Ramos (cell line): ENCODE data around the gene DBNL.

Experiments used
- in situ Hi-C: fragments of 300-500 bp; cut with MboI; formaldehyde crosslinking; loops from one replicate; pipeline ENCODE4 v1.14.3; 2022; ENCODE audit warnings: low sequenced_read_pairs; ENCODE audit not compliant: unreplicated experiment

The DBNL gene

DNA sequence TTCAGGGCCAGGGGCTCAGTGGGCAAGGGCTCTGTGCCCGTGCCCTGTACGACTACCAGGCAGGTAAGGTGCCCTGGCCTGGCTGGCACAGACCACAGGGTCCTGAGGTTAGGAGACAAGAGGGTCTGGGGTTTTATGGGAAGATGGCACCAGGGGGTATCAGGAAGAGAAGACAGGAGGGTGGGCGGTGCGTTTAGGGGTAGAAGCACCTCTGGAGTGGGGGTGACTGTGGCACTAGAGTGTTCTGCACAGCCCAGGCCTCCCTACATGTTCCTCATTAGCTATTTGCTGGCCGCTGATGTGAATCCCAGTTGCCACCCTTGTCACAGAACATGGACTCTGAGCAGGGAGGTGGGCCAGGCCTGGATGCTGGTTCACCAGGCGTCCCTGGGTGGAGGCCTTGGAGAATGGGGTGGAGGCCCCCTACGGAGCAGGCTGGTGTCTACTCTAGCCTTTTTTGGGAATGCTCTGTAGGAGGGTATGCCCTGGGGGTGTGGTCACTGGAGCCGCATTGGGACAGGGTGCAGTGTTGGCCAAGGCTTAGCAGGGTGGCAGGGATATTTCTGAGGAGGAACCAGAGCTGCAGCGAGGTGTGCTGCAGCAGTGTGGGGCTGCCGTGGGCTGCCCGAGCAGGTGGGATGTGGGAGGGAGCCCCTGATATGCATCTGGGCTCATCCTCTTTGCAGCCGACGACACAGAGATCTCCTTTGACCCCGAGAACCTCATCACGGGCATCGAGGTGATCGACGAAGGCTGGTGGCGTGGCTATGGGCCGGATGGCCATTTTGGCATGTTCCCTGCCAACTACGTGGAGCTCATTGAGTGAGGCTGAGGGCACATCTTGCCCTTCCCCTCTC lies 15.8 kb downstream of the DBNL start:
- in situ Hi-C loops: no loop called here

DNA sequence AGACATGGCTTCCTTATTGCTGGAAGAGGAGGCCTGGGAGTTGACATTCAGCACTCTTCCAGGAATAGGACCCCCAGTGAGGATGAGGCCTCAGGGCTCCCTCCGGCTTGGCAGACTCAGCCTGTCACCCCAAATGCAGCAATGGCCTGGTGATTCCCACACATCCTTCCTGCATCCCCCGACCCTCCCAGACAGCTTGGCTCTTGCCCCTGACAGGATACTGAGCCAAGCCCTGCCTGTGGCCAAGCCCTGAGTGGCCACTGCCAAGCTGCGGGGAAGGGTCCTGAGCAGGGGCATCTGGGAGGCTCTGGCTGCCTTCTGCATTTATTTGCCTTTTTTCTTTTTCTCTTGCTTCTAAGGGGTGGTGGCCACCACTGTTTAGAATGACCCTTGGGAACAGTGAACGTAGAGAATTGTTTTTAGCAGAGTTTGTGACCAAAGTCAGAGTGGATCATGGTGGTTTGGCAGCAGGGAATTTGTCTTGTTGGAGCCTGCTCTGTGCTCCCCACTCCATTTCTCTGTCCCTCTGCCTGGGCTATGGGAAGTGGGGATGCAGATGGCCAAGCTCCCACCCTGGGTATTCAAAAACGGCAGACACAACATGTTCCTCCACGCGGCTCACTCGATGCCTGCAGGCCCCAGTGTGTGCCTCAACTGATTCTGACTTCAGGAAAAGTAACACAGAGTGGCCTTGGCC lies 16.6 kb downstream of the DBNL start:
- in situ Hi-C loops: no loop called here

DNA sequence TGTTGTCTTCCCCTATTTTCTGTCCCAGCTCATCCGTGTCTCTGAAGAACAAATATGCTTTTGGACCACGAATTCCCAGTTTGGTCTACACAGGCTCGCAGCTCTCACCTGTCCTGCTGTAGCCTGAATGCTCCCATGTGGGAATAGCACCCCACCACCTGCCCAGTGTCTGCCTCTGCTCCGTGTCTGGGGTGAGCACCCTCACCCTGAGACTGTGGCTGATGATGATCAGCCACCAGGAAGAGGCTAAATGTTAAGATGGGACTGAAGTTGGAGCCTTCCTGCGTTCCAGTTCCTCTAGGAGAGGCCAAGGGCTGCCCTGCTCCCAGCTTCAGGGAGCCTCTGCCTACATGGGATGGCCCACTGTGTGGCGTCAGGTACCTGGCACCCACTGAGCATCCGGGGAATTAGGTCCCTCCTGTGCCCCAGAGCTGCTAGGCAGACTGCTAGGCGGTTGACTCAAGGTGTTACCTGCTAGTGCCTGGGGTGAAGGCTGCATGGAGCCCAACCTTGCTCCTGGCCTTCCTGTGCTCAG lies 17.2 kb downstream of the DBNL start:
- in situ Hi-C loops: no loop called here

DNA sequence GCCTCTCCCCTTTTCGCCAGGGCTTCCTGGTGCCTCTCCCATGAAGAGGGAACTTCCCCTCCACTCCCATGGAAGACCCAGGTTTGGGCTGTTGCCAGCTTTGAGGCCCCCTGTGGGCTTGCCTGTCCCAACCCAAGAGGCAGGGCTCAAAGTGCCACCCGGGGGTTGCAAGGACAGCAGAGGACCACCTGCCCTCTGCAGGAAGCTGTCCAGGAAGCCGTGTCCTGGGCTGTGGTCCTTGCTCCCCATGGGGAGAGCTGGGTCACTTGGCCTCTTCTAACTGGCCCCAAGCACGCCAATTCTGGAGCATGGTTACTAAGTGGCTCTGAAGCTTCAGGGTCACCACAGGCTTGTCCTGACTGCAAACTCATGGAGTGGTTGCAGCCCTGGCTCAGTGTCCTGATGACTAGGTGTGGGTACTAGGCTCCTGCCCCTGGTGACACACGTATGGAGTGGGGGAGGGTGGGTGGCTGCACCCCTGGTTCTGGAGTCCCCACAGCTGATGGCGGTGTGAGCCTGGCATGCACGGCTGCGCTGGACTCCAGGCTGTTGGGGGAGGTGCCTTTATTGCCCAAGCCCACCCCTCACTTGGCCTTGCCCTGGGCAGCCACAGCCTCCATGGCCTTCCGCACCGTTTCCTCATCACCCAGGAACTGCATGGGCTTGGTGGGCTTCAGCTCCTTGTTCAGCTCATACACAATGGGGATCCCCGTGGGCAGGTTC lies 17.8 kb downstream of the DBNL start:
- in situ Hi-C loops: no loop called here

- in situ Hi-C loops: no loop called here
Measured at GRCh38 chr7:44062903-44063295, 18.4 kb downstream of the DBNL start.

- in situ Hi-C loops: no loop called here
Measured at GRCh38 chr7:44063547-44063893, 19.0 kb downstream of the DBNL start.

- in situ Hi-C loops: no loop called here
Measured at GRCh38 chr7:44063894-44064651, 19.6 kb downstream of the DBNL start.

GRCh38 chr7:44064791-44065430 lies 20.4 kb downstream of the DBNL start:
- in situ Hi-C loops: loop anchor here (5.0 kb wide), 1 partner anchor 127 kb away; no protein-coding TSS in a partner anchor

- in situ Hi-C loops: loop anchor here (5.0 kb wide), 1 partner anchor 127 kb away; no protein-coding TSS in a partner anchor
Measured at GRCh38 chr7:44065431-44066110, 21.1 kb downstream of the DBNL start, which contains the start of gene PGAM2. PGAM2 (minus strand) TSS chr7:44065567; CDS start chr7:44065529, 38 bp downstream.

GRCh38 chr7:44066111-44066460 lies 21.6 kb downstream of the DBNL start:
- in situ Hi-C loops: loop anchor here (5.0 kb wide), 1 partner anchor 126 kb away; no protein-coding TSS in a partner anchor

DNA sequence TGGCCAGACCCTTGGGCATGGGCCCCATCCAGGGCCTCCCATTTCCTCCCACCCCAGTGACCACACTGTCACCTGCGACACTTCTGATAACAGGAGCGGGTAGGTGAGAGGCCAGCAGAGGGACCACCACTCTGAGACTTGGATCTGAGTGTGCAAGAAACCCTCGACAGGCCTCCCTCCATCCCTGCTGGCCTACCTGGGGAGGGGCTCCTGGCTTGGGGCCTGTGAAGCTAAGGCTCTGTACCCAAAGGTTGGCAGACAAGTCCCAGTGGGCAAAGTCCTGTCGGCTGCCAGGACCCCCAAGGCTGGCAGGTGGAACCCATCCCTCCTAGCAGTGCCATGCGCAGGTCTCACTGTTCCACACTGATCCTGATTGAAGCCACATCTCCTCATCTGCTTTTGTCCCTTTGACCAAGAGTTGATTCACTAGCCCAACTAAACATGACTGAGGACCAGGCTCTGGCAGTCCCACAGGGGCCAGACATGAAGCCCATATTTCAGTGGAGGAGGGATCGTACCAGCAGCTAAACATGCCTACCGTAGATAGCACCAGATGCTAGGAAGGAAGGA lies 22.1 kb downstream of the DBNL start:
- in situ Hi-C loops: loop anchor here (5.0 kb wide), 1 partner anchor 126 kb away; no protein-coding TSS in a partner anchor

DNA sequence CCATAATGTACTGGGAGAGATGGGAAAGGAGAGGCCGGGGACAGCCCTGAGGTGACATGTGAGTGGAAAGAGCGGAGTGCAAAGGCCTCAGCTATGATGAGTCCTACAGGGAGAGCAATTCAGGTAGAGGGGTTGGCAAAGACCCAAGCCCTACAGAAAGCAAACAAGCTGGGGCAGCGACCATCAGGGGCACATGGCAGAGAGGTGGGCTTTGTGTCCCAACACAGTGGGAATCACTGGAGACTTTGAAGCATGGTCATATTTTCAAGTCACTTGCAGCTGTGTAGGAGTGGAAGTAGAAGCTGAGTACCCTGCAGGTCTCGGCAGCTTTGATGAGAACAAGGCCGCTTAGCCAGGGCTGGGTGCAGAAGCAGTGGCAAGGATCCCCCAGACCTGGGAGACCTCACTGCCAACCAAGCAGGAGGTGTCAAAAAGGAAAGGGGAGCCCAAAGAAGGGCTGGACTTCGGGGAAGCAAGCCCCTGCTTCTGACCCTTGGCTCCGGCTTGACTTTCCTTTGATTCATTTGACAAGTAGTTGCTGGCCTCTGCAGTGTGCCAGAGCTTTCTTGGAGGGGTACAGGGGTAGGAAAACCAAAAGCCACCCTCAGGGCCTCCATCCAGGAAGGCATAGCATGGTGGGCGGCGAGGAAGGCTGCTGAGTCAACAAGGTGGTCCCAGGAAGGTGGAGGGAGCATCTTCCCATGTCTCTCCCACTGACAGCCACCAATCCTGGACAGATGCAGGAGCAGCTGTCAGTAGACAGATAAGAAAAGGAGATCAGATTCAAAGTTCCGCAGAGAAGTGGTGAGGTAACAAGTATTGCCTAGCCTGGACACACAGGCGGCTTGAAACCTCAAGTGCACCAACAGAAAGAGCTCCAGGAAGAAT lies 22.8 kb downstream of the DBNL start:
- in situ Hi-C loops: loop anchor here (5.0 kb wide), 1 partner anchor 125 kb away; no protein-coding TSS in a partner anchor

DNA sequence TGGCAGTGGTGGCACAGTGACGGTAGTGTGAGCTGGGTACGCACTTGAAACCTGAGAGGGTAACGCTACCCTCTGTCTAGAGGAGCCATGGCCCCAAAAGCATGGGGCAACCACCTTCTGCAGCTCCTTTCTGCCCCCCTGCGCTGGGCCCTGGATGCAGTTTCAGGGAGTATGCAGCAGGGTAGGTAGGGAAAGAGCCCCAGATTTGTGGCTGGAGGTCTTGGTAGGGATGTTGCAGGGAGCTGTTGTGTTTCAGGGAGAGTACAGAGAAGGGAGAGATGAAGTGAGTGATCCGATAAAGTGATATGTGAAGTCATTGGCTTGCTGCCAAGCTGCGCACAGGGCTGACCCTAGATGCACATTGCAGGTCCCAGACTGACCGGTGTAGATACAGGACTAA lies 23.6 kb downstream of the DBNL start:
- in situ Hi-C loops: loop anchor here (5.0 kb wide), 1 partner anchor 124 kb away; no protein-coding TSS in a partner anchor

- in situ Hi-C loops: no loop called here
Measured at GRCh38 chr7:44071726-44072363, 27.3 kb downstream of the DBNL start.

- in situ Hi-C loops: no loop called here
Measured at GRCh38 chr7:44072364-44073231, 28.1 kb downstream of the DBNL start.
